HCT116 (cell line): Measurements from ENCODE around the gene DCTN2.

Source experiments
- EZH2phosphoT487 ChIP-seq: fragments of 200-600 bp; IDR thresholded peaks from 2 replicates; pipeline ENCODE4 v1.6.1; 2018; ENCODE audit warnings: antibody characterized with exemption, borderline replicate concordance
- MAX ChIP-seq: IDR thresholded peaks from 2 replicates; pipeline ENCODE4 v1.6.1; 2012
- REST ChIP-seq: IDR thresholded peaks from 2 replicates; pipeline ENCODE4 v1.6.1; 2012; ENCODE audit warnings: low read depth
- TF ChIP-seq, protein P1 (sequence below), 3 experiments: fragments of 200-600 bp in 1 of 3; sonication (generic) in 1 of 3; IDR thresholded peaks in 2 of 3; conservative IDR thresholded peaks in 1 of 3; 2 replicates each; pipeline ENCODE4 v1.5.1; 2012 to 2017; ENCODE audit warnings: low read depth in 2 of 3, low read length in 2 of 3, antibody characterized with exemption in 1 of 3, borderline replicate concordance in 1 of 3, control low read depth in 1 of 3, mild to moderate bottlenecking in 1 of 3, mixed read lengths in 1 of 3, mixed run types in 1 of 3, moderate library complexity in 1 of 3; ENCODE audit not compliant: insufficient read depth in 1 of 3

- TF ChIP-seq MAX = no peak
- no peak for TF ChIP-seq EZH2phosphoT487
- TF ChIP-seq, protein P1, sequence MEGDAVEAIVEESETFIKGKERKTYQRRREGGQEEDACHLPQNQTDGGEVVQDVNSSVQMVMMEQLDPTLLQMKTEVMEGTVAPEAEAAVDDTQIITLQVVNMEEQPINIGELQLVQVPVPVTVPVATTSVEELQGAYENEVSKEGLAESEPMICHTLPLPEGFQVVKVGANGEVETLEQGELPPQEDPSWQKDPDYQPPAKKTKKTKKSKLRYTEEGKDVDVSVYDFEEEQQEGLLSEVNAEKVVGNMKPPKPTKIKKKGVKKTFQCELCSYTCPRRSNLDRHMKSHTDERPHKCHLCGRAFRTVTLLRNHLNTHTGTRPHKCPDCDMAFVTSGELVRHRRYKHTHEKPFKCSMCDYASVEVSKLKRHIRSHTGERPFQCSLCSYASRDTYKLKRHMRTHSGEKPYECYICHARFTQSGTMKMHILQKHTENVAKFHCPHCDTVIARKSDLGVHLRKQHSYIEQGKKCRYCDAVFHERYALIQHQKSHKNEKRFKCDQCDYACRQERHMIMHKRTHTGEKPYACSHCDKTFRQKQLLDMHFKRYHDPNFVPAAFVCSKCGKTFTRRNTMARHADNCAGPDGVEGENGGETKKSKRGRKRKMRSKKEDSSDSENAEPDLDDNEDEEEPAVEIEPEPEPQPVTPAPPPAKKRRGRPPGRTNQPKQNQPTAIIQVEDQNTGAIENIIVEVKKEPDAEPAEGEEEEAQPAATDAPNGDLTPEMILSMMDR (IDR thresholded peaks at IDR 0.05 in 2 of 3, conservative IDR thresholded peaks at IDR 0.05 in 1 of 3; ENCODE audit: borderline replicate concordance in 1 of 3, insufficient read depth in 1 of 3, low read depth in 2 of 3, low read length in 2 of 3) = no peak
- TF ChIP-seq REST = no peak
Observed at GRCh38 chr12:57554453-57554852, 7.5 kb upstream of the DCTN2 start.
